GM10248 (cell line): Measurements from ENCODE around the gene FAM162A.

Experiments
- CTCF ChIA-PET: fragments of 300-600 bp; sonication (Branson Sonifier 250); formaldehyde crosslinking; extraction: SDS; loops from one replicate; lab custom pipeline; 2021; ENCODE audit warnings: antibody characterized with exemption; lab: Yijun Ruan, JAX
- POLR2A ChIA-PET: fragments of 350-650 bp; sonication (Branson Sonifier 250); formaldehyde crosslinking; extraction: SDS; loops from one replicate; lab custom pipeline; 2020; ENCODE audit warnings: antibody characterized with exemption; lab: Yijun Ruan, JAX
- DNase-seq: peaks from one replicate; pipeline ENCODE4 v3.0.0; 2012; ENCODE audit errors: extremely low spot score
- CTCF ChIP-seq: IDR thresholded peaks from 2 replicates; pipeline ENCODE4 v1.5.1; 2012; ENCODE audit warnings: mild to moderate bottlenecking, low read depth; ENCODE audit errors: extremely low read depth, missing control alignments, control extremely low read depth

The FAM162A gene

GRCh38 chr3:122383771-122384697 lies at the start of gene FAM162A:
TSS of gene FAM162A (plus strand) at chr3:122384182. CDS start at chr3:122384266, 84 bp downstream.
- POLR2A ChIA-PET: interaction anchor here (0.6 to 1.4 kb wide), 7 partner anchors 8 to 281 kb away, joined by 3 to 7 read pairs (median 3); partner anchors contain the start of genes DTX3L, PARP9 and WDR5B
- DNase-seq: peak; percentile 93
- peak; percentile 84 for TF ChIP-seq CTCF
- CTCF ChIA-PET: interaction anchor here (0.6 to 2.5 kb wide), 43 partner anchors 8 to 839 kb away, joined by 3 to 25 read pairs (median 4); partner anchors contain the start of genes POLQ and WDR5B

GRCh38 chr3:122342803-122343202 lies 41.2 kb upstream of the FAM162A start:
- DNase-seq: no peak
- CTCF ChIA-PET: interaction anchor here (1.2 to 2.7 kb wide), 3 partner anchors 14 to 21 kb away, joined by 3 to 7 read pairs (median 3); no protein-coding TSS in a partner anchor
- POLR2A ChIA-PET: no interaction called here
- TF ChIP-seq CTCF: no peak

GRCh38 chr3:122343654-122344053 lies 40.3 kb upstream of the FAM162A start:
- TF ChIP-seq CTCF: no peak
- no peak for DNase-seq
- ChIA-PET CTCF (interaction anchor here (2.7 kb wide), 1 partner anchor 22 kb away, joined by 7 read pairs; no protein-coding TSS in a partner anchor), POLR2A (no interaction called here)

- CTCF ChIA-PET: interaction anchor here (0.6 to 2.5 kb wide), 8 partner anchors 9 to 1342 kb away, joined by 3 to 8 read pairs (median 3); no protein-coding TSS in a partner anchor
- no peak for TF ChIP-seq CTCF
- POLR2A ChIA-PET: no interaction called here
- DNase-seq: no peak
Measured at GRCh38 chr3:122349171-122349570, 34.8 kb upstream of the FAM162A start.

- TF ChIP-seq CTCF: no peak
- ChIA-PET POLR2A (no interaction called here), CTCF (interaction anchor here (1.0 to 1.9 kb wide), 3 partner anchors 12 to 249 kb away, joined by 4 to 9 read pairs (median 5); no protein-coding TSS in a partner anchor)
- no peak for DNase-seq
Measured at GRCh38 chr3:122350814-122351418, 33.1 kb upstream of the FAM162A start.

- ChIA-PET CTCF (interaction anchor here (1.3 to 3.3 kb wide), 2 partner anchors 11 to 13 kb away, joined by 9 to 13 read pairs; no protein-coding TSS in a partner anchor), POLR2A (no interaction called here)
- no peak for TF ChIP-seq CTCF
- DNase-seq: no peak
Measured at GRCh38 chr3:122351612-122352011, 32.4 kb upstream of the FAM162A start.
